Activated CD4-positive, CD25-positive, alpha-beta regulatory T cell (primary cell): ENCODE data around the gene AADAC.
"Not testable (repeated sequence)": the region's sequence is repeated elsewhere in the genome, so short reads cannot be mapped to it uniquely, and the experiment has no call there.

Experiments used
- DNase-seq, 4 experiments: peaks; one replicate each; lab custom pipeline; 2025; lab: John Stamatoyannopoulos, UW

Gene AADAC

GRCh38 chr3:151813799-151814198 is at the start of gene AADAC:
TSS of gene AADAC (plus strand) at chr3:151814116. CDS start at chr3:151814163, 47 bp downstream.
- no peak for DNase-seq

- not testable (repeated sequence) for DNase-seq
Measured at GRCh38 chr3:151764699-151765098, 49.2 kb upstream of the AADAC start.

GRCh38 chr3:151765685-151766084 is 48.2 kb upstream of the AADAC start:
- no peak for DNase-seq

GRCh38 chr3:151766454-151766853 is 47.5 kb upstream of the AADAC start:
- DNase-seq: no peak

GRCh38 chr3:151768393-151768930 is 45.5 kb upstream of the AADAC start:
- DNase-seq: no peak

GRCh38 chr3:151769175-151769574 is 44.7 kb upstream of the AADAC start:
- no peak for DNase-seq

- no peak for DNase-seq
Measured at GRCh38 chr3:151770956-151771355, 43.0 kb upstream of the AADAC start.

- no peak for DNase-seq
Measured at GRCh38 chr3:151772825-151773480, 41.0 kb upstream of the AADAC start.

- DNase-seq: no peak
Measured at GRCh38 chr3:151774235-151774634, 39.7 kb upstream of the AADAC start.

GRCh38 chr3:151774910-151775309 is 39.0 kb upstream of the AADAC start:
- no peak for DNase-seq

GRCh38 chr3:151775314-151776258 is 38.3 kb upstream of the AADAC start:
- DNase-seq: no peak

GRCh38 chr3:151776259-151776740 is 37.6 kb upstream of the AADAC start:
- no peak for DNase-seq

GRCh38 chr3:151777880-151778279 is 36.0 kb upstream of the AADAC start:
- no peak for DNase-seq

- DNase-seq: no peak
Measured at GRCh38 chr3:151787626-151788025, 26.3 kb upstream of the AADAC start.

- DNase-seq: no peak
Measured at GRCh38 chr3:151788401-151788800, 25.5 kb upstream of the AADAC start.

- DNase-seq: no peak
Measured at GRCh38 chr3:151789853-151790463, 24.0 kb upstream of the AADAC start.

GRCh38 chr3:151790763-151791162 is 23.2 kb upstream of the AADAC start:
- not testable (repeated sequence) for DNase-seq

GRCh38 chr3:151792411-151792810 is 21.5 kb upstream of the AADAC start:
- no peak for DNase-seq

GRCh38 chr3:151793636-151794035 is 20.3 kb upstream of the AADAC start:
- no peak for DNase-seq

GRCh38 chr3:151794080-151794479 is 19.8 kb upstream of the AADAC start:
- no peak for DNase-seq

GRCh38 chr3:151795276-151795675 is 18.6 kb upstream of the AADAC start:
- no peak for DNase-seq

- no peak for DNase-seq
Measured at GRCh38 chr3:151796105-151796680, 17.7 kb upstream of the AADAC start.
